NCI-H1048 (cell line): Measurements from ENCODE around the gene RTN4R.
"Not testable (repeated sequence)": the region's sequence is repeated elsewhere in the genome, so short reads cannot be mapped to it uniquely, and the experiment has no call there.

ENCODE experiments used
- DNase-seq: peaks from one replicate; lab custom pipeline; 2025; lab: John Stamatoyannopoulos, UW

RTN4R gene

DNA sequence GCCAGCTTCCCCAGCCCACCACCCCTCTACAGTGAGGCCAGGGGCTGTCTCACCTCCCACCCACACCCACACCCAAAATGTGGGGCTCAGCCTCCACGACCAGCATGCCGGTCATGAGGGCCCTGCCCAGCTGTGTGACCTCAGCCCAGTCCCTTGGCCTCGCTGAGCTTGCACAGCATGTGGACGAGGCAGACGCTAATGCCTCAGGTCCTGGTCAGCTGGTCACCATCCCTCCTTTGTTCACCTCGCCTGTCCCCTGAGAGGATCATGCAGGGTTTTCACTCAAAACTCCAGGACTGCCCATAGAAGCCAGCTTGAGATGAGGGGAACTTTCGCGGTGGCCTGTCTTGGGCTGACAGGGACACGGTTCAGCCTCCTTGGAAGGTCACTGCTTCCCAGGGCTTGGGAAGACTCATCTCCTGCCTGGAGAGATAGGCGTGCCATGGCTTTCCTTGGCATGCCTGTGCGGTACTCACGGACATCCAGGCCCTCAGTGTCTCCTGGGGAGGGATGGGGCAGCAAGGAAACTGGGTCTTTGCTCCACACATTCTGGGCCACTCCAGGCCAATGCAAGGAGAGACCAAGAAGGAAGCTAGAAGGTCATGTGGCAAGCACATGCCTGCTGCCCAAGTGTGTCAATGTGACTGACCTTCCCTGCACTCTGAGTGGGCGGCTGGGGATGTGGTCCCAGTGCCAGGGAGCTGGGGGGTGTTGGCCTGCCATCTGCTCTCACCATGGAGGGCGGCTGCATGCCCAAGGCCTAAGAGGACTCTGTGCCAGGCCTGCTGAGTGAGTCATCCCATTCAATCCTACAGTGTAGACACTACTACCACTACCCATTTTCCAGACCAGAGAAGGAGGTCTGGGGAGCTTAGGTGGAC, 3.2 kb upstream of the RTN4R start:
- DNase-seq: no peak

DNA sequence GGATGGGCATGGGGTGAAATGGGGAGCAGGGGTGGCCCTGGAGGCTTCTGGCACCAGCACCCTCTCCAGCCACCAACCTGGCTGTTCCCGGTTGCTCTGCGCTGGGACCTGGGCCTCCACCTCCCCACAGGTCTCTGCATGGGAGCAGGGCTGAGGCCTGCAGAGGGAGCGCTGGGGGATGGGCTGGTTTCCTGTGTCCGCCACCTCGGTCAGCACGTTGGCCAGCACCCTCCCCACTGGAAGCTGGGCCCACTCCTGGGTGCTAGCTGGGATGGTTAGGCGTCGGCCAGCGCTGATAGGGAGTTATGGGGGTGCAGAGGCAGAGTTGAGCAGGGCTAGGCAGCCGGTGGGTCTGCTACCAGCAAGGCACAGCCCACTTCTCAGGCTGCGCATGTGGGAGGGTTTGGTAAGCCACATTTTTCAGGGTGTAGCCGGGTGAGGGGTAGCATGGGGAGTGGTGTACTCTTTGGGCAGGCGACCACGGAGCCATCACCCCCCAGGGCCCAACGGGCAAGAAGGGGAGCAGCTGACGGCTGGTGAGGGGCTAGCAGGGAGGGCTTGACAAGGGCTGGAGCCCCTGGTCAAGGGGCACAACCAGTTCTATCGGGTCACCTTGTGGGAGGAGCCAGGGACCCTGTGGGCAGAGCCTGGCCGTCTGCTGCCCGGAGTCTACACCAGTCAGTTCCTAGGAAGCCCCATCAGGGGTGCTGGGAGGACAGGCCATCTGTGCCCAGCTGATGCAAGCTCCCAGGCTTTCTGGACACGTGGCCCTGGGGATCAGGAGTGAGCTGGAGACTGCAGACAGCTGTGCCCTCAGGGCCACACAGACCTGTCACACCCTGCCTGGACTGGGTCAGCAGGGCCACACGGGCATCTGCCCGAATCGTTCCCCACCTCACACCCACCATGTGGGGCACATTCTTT, 2.3 kb upstream of the RTN4R start:
- not testable (repeated sequence) for DNase-seq

DNA sequence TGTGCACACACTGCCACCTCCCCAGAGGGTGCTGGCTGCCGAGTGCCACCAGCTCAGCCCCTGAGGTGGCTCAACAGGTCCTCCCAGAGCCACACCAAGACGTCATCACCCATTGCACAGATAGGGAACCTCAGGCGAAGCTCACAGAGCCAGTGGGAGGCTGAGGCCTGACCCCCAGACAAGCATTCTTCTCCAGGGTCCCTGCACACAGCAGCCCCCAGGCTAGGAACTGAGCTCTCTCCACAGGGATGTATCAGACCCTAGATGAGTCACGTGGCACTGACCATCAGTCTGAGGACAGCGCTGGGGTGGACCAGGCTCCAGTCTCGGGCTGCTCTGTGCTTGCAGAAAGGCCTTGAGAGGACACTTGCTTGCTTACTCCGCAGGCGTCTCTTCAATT, 1.6 kb upstream of the RTN4R start:
- not testable (repeated sequence) for DNase-seq

DNA sequence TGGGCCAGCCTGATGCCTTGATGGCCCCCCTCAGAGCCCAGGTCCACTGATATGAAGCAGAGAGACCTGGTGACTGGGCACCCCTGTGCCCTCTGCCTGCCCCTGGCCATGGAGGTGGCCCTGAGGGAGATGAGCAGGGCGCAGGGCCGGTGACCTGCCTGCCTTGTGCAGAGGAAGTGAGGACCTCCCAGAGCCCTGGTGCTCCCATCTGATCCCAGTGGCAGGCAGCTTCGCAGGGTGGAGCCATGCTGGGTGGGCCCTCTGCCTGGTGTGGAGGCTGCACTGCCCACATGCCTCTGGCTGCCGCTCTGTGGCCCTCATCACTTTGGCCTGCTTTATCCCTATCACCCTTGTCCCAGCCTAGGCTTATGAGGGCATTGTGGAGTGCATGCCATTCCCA, 1.1 kb upstream of the RTN4R start:
- DNase-seq: not testable (repeated sequence)

DNA sequence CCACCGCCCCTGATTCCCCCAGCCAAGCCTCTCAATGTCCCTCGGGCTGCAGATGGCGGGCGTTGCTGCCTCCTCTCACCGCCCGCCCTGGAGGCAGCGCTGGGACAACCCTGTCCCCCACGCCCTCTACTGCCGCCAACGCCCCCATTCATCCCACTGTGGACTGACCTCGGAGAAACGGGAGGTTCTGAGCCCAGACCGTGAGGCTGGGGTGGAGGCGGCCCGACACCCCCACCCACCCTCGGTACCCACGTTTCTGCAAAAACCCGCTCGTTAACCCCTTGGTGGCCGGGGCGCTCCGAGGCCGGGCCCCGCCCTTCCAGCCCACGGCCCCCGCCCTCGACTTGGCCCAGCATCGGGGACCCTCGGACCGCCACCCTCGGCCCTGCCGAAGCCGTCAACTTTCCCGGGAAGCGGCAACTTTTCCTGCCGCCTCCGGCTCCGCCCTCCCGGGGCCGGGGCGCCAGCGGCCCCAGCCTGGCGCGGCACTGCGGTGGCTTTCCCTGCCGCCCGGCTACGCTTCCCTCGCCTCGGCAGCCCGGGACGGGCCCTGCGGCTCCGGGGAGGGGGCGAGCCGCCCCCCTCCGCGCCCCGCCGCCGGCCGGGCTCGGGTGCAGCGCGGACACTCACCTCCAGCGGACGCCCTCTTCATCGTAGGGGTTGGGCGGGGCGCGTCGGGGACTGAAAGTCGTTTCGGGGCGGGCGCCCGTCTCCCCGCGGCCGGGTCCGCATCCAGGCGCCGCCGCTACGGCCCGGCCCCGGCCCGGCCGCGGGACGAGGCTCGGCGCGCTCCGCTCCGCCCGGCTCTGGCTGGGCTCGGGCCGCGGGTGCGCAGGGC, 458 bp downstream of the RTN4R start:
- DNase-seq: no peak

DNA sequence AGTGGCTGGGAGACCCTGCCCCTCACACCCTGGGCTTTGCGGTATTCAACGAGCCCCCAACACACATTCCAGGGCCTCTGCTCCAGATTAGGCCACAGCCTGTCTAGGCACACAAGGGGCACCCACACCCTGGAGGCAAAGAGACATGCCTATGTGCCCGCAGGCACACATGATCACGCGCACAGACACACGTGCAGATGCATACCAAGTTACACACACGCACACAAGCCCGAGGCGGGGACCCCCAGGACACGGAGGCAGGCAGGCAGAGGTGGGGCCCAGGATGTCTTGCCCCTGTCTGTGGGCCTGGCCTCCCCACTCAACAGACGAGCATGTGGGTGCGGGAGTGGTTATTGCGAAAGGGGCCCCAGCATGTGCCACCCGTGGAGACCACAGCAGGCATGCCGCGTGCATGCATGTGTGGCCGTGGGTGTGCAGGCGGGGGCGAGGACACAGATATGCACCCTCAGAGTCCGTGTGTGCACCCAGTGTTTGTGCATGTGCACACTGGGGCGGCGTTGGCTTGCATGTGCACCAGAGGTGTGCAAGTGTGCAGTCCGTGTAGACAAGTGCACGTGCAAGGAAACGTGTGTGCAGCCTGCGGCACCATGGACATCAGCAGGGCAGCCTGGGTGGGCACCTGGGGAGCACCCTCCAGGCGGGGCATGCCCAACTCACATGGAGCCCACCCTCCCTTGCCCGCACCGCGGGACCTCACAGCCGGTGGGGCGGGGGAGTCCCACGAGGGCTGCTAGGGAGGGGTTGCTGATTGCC, 1.3 kb downstream of the RTN4R start:
- DNase-seq: not testable (repeated sequence)

DNA sequence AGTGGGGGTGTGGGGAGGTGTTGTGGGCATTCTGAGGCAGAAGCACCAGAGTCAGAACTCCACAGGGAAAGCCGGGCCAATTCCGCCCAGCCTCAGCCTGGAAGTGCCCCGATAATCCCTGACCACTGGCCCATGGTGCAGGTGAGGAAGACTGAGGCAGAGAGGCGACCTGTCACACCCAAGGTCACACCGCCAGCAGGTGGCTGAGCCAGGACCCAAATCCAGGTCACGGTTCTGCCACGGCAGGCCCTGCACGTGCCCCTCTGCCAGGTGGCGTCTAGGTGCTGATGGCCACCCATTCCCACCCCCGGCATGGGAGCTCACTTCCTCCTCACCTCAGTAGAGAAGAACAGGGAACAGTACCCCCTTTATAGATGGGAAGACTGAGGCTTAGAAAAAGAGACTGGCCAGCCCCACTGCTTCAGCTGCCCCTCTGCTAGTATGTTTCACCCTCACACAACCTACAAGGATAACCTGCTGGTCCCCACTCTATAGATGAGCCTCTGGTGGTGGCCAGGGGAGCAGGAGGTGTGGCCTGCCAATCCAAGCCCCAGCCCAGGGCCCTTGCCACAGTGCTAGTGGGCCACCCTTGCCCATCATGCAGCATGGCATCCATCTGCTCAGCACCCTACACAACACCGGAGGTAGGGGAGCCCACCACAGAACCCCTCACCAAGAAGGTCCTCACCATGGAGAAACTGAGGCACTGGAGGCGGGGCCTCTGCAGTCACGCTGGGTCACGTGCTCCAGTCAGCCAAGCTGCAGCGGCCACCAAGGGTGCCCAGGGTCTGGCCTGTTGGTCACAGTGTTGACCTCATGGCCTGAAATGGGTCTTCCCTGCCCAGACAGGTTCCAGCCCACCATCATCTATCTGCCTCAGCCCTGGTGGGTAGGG, 2.1 kb downstream of the RTN4R start:
- DNase-seq: not testable (repeated sequence)

DNA sequence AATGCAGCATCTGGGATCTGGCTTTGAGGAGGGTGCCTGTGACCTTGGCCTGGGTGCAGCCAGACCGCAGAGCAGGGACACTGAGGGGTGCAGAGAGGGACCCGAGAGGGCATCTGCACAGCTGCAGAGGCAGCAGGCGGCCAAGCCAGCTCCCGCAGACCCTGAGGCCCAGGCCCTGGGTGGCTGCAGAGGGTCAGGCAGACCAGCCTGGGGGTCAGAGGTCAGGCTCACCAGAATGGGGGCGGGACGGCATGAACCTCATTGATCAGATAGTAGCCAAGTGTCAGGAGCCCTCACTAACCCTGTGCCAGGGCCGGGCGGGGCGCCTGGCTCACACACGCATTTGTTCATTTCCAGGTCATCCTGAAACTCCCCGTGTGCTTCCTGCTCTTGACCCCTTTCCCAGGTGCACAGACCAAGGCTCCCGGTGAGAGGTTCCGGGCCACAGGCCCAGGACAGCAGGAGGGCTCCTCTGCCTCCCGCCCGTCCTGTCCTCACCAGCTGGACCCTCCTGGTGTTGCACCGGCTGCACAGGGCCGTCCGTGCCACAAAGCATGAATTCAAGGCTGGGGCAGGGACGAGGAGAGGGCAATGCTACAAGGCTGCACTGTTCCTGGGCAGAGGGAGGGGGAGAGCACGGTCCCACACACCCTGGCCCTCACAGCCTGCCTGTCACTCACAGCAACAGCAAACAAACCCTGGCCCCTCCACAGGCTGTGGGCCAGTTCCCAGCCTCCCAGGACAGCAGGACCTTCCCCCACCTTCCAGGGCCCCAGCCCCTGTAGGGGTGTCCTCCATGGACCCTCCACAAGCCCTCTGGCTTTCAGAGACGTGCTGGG, 3.3 kb downstream of the RTN4R start:
- DNase-seq: no peak

DNA sequence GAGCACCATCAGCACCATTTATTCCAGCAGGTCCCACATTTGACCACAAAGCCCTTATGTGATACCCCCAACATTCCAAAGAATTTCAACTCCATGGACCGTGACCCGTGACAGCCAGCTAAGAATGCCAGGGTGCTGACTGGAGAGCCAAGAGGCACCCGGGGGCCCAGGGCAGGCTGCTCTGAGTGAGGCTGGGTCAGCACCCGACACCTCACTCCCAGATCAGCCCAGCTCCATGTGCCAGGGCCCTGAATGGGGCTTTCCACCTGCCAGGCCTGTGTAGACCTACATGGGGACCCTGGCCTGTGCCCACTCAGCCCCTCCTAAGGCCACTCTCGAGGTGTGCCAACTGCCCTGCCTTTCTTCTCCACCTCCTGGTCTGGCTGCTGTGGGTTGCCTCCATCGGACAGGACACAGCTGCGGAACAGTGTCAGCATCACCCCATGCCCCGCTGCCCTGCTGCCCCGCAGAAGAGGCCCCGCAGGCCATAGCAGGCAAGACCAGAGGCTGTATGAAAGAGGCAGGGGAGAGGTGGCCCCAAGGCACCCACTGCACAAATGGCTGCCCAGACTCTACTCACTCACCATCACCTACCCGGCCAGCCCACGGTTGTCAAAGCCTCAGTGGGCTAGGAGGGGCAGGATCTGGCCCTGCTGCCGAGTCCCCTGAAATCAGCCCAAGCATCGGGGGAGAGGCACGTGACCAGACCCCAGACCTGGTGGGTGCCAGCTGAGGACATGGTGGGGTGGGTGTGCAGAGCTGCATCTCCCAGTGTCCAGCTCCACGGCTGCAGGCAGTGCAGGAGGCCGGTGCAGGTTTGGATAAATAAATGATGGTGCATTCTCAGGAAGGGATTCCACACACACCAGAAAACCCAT, 4.5 kb downstream of the RTN4R start:
- not testable (repeated sequence) for DNase-seq

DNA sequence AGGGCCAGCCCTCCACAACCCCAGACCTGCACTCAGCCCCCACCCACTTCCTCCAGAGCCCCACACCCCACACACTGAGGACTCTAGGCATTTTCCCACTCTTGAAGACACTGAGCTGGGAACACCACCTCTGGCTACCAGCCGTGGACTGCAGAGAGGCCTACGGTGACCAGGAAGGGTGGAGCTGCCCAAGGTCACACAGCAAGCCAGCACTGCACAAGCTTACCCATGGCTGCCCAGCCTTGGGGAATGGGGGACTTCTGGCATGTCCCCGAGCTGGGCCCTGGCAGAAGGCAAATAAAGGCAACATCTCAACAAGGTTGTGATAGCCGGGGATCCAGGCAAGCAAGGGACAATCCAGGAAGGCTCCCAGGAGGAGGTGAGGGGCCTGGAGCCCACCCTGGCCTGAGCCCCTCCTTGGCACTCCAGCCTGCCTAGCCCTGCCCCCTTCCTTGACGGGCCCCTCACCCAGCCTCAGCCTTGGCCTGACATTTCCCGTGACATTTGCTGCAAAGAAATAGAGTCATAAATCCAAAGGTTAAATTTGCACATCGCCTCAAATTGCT, 5.5 kb downstream of the RTN4R start:
- no peak for DNase-seq

DNA sequence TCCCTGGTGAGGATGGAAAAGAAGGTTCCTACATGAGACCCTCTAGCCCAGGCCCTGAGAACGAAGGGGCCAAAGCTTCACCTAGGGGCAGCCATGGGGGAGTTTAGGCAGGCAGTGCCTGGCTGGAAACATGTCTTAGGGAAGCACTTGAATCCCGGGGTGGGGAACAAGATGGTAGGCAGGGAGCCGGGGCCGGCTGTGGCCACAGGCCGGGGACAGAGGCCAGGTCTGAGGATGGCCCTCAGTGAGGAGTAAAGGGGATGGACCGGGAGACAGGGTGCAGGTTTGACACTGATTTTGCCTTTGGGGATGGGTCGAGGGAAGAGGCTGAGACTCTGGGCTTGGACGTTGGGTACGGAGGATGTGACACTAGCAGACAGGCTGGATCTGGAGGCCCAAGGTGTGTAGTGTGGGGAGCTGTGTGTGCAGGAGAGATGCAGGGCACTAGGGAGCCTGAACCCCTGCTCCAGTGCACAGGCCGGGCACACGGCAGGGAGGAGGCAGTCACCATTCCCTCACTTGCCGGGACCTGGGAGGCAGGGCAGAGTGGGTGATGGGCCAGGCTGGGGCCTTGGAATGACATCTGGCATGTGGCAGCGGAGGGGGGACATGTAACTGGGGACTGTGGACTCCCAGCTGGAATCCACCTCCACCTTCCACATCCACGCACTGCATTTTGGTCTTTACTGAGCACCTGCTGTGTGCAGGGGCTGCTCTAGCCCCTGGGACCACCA, 6.1 kb downstream of the RTN4R start:
- no peak for DNase-seq

DNA sequence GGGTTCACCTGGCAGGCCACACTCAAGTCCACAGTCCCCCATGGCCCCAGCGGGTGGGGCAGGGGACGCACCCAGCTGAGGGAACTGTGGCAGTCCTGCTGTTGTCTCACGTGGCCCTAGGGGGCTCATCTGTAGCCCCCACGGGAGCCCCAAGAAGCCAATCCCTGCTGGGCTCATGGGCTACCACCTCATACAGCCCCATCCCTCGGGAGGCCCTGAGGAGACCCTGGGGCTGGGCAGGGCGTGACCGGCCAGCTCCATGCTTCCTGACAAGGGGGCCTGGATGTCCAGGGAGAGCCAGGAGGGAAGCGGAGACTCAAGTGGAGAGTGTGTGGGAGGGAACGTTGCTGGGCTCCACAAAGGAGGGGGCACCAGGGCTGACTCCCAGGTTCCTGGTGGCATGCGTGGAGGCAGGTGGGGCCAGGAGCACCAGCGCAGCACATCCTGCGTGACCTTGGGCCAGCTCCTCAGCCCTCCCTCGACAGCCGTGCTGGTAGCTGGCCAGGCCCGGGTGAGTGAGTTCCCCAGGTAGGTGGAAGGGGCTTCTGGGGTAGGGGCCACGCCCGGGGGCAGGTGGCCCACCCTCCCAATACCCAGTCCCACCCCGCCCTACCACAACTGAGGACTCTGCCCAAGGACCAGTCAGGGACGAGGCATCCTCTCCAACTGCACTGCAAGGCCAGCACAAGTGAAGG, 7.9 kb downstream of the RTN4R start:
- DNase-seq: no peak

DNA sequence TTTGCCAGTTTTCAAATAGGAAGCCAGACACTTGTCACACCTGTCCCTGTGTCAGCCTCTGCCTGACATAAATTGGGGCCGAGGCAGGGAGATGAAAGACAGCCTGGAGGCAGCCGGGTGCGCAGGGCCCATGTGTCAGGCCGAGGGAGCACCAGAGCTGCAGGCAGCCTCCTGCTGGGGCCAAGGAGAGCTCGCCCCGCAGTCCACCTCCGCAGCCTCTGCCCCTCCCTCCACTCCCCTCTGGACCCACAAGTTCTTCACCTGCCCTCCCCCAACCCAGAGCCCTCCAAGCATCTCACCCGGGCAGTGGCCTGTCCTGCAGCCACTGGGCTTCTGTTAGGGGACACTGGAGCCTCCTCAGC, 8.8 kb downstream of the RTN4R start:
- DNase-seq: no peak

DNA sequence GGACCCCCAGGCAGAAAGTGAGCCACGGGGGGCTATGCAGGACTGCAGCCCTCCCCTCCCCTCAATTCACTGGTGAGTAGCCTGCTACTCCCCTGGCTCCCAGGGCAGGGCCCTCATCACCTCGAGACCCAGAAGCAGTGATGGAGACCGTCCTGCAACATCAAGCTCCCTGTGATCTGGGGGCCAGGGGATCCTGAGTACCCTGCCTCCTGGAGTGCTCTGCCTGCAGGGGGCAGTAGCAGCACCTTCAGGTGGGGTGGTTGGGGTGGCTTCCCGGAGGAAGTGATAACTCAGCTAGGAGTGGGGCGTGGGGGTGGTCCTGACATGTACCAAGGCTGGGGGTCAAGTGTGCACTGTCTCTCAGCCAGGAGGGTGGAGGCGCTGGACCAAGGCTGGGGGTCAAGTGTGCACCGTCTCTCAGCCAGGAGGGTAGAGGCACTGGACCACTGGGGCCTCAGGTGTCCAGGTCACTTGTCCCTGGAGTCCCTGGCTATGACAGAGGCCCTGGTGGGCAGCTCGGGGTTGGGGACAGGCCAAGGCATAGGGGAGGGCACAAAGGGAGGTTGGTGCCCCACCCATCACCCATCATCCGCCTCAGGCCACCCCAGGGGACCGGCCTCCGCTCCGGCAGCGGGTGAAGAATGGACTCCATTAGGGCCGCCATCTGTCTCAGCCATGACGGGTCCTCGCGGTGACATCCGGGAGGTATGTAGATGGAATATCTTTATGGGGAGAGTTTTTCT, 9.4 kb downstream of the RTN4R start:
- DNase-seq: no peak

DNA sequence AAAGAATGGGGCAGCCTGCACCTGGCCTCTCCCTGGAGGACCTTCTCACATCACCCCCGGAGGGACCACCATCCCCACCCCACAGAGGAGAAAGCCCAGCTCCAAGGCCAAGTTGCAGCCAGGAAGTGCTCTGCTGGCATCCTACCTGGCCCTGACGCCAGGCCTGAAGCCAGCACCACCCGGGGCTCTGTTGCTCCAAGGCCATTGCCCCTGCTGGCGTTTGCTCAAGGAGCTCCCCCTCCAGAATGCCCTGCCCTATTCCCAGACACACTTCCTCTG, 10.2 kb downstream of the RTN4R start:
- no peak for DNase-seq
